HG02798 (cell line): ENCODE results near the gene CAMTA1.
"Not testable (repeated sequence)": the region's sequence is repeated elsewhere in the genome, so short reads cannot be mapped to it uniquely, and the experiment has no call there.

Experiments used
- ATAC-seq: cut with Tn5 transposase; IDR thresholded peaks from one replicate; pipeline ENCODE4 v1.9.1; 2021; ENCODE audit warnings: mild to moderate bottlenecking; ENCODE audit not compliant: unreplicated experiment, poor library complexity

The CAMTA1 gene

DNA sequence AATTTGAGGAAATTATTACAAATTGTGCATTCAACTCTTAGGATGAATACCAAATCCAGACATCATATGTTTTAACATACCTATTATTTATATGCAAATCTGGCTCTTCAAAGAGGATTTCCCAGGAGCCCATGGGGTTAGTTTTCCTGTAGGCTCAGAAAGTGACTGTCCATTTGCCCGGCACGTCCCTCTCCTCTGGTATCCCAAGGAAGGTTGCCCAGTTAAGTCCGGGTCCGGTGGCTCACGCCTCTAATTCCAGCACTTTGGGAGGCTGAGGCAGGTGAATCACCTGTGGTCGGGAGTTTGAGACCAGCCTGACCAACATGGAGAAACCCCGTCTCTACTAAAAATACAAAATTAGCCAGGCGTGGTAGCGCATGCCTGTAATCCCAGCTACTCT, 594.8 kb downstream of the CAMTA1 start:
- not testable (repeated sequence) for ATAC-seq

DNA sequence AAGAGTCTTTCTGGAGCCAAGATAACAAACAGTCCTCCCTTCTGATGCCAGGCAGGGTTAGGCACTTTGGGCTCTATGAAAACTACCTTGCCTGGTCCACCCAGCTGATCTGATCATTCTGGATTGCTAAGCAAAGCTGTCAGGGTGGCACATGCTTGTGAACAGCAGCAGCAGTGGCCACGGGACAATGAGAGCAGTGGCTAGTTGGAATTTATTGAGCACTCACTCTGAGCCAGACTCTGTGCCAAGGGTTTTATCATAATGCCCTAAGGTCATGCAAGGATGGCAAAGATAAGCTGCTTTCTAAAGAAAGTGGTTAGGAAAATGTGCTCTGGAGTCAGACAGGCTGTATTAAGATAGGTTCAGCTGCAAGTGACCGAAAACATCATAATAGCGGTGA, 595.5 kb downstream of the CAMTA1 start:
- no peak for ATAC-seq

DNA sequence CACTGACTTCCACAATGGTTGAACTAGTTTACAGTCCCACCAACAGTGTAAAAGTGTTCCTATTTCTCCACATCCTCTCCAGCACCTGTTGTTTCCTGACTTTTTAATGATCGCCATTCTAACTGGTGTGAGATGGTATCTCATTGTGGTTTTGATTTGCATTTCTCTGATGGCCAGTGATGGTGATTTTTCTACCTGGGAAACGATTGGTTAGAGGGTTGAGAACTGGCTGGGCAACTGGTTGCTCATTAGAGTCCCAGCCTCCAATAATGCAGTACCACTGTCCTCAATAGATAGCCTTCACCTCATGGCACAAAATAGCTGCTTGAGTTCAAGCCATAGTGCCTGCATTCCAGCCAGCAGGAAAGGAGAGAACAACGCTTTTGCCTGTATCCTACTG, 596.5 kb downstream of the CAMTA1 start:
- not testable (repeated sequence) for ATAC-seq

GRCh38 chr1:7382971-7383370, 597.7 kb downstream of the CAMTA1 start:
- ATAC-seq: no peak

DNA sequence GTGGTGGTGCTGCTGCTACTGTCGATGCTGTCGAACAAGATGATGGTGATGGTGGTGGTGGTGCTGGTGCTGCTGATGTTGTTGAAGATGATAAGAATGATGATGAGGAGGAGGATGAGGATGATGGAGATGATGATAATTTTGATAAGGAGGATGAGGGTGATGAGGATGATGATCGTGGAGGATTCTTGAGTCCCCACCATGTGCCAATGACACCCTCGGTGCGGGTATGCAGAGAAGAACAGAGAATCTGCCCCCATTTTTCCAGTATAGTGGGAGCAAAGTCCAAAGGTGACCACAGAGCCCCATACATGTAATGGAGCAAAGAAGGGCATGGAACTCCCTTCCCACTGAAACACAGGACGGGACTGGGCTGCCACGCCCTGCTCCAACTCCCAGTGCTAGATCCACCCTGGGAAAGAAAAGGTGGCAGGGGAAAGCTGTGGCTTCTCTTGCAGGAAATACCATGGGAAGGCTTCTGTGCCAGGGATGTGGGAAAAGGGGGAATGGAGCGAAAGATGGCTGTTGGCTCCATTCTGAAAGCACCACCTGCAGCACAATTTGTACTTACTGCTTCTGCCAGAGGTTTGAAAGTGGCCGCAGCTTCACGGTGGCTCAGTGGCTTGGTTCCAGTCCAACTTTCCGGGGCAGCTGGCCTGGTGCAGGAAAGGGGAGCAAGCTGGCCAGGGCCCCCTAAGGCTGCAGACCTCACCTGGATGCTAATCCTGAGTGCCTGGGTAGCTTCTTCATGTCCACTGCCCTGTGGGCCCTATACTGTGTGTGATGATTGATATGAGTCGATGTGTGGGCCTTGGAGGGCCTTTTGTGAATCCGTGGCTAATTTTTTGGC, 598.6 kb downstream of the CAMTA1 start:
- ATAC-seq: no peak

GRCh38 chr1:7384679-7385078, 599.4 kb downstream of the CAMTA1 start:
- no peak for ATAC-seq

DNA sequence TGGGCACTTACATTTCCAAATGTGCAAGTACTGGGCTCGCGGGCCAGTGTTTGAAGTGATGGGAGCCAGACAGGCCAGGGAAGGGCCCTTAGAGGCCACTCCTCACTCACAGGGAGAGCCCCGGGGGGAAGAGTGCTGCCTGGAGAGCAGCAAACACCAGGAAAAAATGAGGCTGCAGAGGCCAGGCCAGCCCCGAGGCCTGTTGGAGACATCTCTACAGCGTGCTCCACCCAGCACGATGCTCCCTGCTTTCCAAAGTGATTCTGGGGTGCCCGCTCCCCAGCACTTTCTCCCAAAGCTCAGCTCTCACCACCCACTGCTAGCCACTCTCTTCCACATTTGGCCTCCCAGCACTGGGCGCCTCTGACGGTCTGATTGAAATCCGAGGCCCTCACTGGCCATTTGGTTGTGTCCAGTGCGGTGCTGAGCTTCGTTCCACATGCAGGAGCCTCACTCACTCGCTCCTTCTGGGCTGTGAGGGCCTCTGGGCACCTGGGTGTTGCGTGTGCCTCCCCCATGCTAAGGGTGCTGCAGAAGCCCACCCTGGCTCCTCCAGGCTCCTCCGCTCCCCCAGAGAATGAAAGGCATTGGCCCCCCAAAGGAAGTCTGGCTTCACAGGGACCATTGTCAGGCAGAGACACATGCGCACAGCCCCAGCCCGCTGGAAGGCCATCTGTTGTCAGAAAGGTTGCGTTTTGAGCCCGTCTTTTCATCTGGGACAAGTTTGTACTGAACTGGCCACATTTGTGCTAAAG, 600.4 kb downstream of the CAMTA1 start:
- no peak for ATAC-seq

- ATAC-seq: no peak
Observed at GRCh38 chr1:7386226-7387052, 601.2 kb downstream of the CAMTA1 start.

- no peak for ATAC-seq
Observed at GRCh38 chr1:7387053-7387927, 602.0 kb downstream of the CAMTA1 start.

DNA sequence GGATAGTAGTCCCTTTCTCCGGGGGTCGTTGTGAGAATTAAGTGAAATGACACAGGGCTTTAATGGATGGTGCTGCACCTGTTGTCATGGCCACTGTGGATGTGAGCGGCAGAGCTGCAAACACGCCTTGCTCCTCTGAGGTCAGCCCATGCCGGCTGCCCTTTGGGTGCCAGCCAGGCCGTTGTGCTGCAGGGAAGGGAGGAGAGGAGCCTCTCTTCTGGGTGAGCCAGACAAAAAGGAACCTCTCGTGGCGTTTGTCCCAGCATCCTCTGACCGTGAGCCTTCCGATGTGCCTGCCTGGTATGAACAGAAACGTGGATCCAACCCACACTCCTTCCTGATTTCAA, 602.9 kb downstream of the CAMTA1 start:
- no peak for ATAC-seq

GRCh38 chr1:7388488-7389185, 603.4 kb downstream of the CAMTA1 start:
- no peak for ATAC-seq

- ATAC-seq: no peak
Observed at GRCh38 chr1:7389201-7389905, 604.1 kb downstream of the CAMTA1 start.

- no peak for ATAC-seq
Observed at GRCh38 chr1:7389906-7390603, 604.8 kb downstream of the CAMTA1 start.

DNA sequence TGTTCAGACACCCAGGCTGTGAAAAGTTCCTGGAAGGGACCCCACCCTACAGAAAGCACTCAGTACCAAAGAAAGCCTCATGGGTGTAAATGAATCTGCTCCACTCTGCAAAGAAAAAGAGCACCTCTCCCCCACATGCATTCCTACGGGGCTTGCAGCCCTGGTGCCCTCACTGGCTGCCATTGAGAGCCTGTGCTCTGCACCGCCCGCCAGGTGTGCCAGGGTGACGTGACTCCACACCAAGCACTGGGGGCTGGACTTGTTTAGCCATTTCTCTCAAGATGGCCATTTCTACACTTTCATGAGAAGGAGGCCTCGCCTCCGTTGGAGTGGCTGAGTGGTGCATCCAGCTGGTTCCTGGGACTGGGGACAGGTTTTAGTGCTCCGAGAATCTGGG, 605.3 kb downstream of the CAMTA1 start:
- no peak for ATAC-seq

DNA sequence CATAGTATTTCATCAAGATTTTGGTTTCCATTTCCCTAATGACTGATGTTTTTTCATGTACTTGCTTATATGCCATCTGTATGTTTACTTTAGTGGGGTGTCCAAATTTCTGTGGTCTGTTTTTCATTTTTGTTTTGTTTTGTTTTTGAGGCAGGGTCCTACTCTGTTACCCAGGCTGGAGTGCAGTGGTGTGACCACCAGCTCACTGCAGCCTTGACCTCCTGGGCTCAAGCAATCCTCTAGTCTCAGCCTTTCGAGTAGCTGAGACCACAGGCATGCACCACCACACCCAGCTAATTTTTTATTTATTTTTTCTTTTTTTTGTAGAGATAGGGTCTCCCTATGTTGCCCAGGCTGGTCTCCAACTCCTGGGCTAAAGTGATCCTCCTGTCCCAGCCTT, 607.9 kb downstream of the CAMTA1 start:
- no peak for ATAC-seq

- ATAC-seq: no peak
Observed at GRCh38 chr1:7395251-7395650, 610.0 kb downstream of the CAMTA1 start.

- ATAC-seq: no peak
Observed at GRCh38 chr1:7398982-7399381, 613.7 kb downstream of the CAMTA1 start.

- ATAC-seq: no peak
Observed at GRCh38 chr1:7399514-7400125, 614.4 kb downstream of the CAMTA1 start.
